ENCODE results near the gene CDH4. TPM values are rescaled to one million over a fixed set of nuclear protein-coding genes. Genes with fewer than 3 reads are reported as not detected.

The CDH4 gene
- total and polyA plus RNA-seq, 9 of the 15 experiments (the other 6 are each of a cell fraction or from before 2014, with no cell fraction given): 0.04 TPM; not detected in 8

DNA sequence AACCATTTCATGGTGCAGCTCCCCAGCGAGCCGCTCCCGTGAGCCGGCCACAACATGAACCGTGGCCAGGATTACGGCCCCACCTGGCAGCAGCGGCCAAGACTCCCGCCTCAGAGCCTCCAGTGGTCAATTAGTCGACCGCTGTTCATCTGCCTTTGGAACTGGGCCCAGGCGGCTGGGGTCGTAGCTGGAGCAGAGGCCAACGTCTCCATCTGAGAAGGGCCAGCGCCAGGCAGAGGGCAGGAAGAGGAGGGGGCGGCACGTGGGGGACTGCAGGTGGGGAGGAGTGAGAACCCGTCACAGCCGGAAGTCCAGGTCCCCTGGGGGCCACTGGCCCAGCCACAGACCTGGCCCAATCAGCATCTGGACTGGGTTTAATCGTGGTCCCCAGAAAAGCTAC lies 629.4 kb downstream of the CDH4 start:
- no peaks in the 10 kb centered on the region for H3K36me3 ChIP-seq (ENCODE audit: control insufficient read depth, insufficient read depth, low read length)
- POLR2A ChIA-PET: interaction anchor here (0.7 kb wide), 1 partner anchor 394 kb away, joined by 3 read pairs; no protein-coding TSS in a partner anchor
- no peaks in the 10 kb centered on the region for H3K79me2 ChIP-seq (ENCODE audit: control insufficient read depth, insufficient read depth, low read length)
- no peak overlapping the region for H2AFZ ChIP-seq (ENCODE audit: low read depth, low read length)
- in situ Hi-C loops (cut with MboI) (loop anchor here (25.0 kb wide), 1 partner anchor 1669 kb away; no protein-coding TSS in a partner anchor), intact Hi-C loops (cut with micrococcal nuclease) (no loop called here)
- ATAC-seq (no peak), DNase-seq (ENCODE audit: extremely low read depth in 1 of 4, low spot score in 3 of 4) (no peak), FAIRE-seq (no peak)
- H3K9ac ChIP-seq (ENCODE audit: insufficient read depth in 1 of 2, low read depth in 2 of 2, low read length in 2 of 2): no peak overlapping the region
- H3K4me3 ChIP-seq: no peak overlapping the region
- no peaks in the 10 kb centered on the region for H3K9me3 ChIP-seq (replicated peaks; ENCODE audit: control insufficient read depth, insufficient read depth, low read depth, low read length)
- no TSS peak for BruUV-seq (replicated peaks)
- TF ChIP-seq ZBTB12 (CRISPR knock-in tag; IDR thresholded peaks at IDR 0.05) (no peak), E2F3 (CRISPR knock-in tag; IDR thresholded peaks at IDR 0.05) (no peak), ZNF584 (CRISPR knock-in tag; IDR thresholded peaks at IDR 0.05; ENCODE audit: low read depth) (no peak), SNRNP70 (optimal IDR thresholded peaks at IDR 0.05; ENCODE audit: low read depth, low read length) (no peak), ZNF354B (CRISPR knock-in tag; IDR thresholded peaks at IDR 0.05) (no peak), ZNF146 (CRISPR knock-in tag; IDR thresholded peaks at IDR 0.05; ENCODE audit: unreplicated experiment) (no peak), ELF4 (CRISPR knock-in tag; IDR thresholded peaks at IDR 0.05) (no peak), SMARCB1 (IDR thresholded peaks at IDR 0.05; ENCODE audit: insufficient read length, low read depth) (no peak), FOSL1 (tag; conservative IDR thresholded peaks at IDR 0.05) (no peak), ZKSCAN1 (IDR thresholded peaks at IDR 0.05; ENCODE audit: low read depth, low read length) (no peak), ZNF165 (CRISPR knock-in tag; IDR thresholded peaks at IDR 0.05; ENCODE audit: borderline replicate concordance) (no peak), ZNF23 (CRISPR knock-in tag; IDR thresholded peaks at IDR 0.05) (no peak), ZNF655 (CRISPR knock-in tag; IDR thresholded peaks at IDR 0.05) (no peak), MEF2D (tag; conservative IDR thresholded peaks at IDR 0.05; ENCODE audit: low read depth) (no peak), ZNF3 (CRISPR knock-in tag; IDR thresholded peaks at IDR 0.05) (no peak), SUPT5H (IDR thresholded peaks at IDR 0.05) (no peak), ELK3 (CRISPR knock-in tag; IDR thresholded peaks at IDR 0.05) (no peak)
- TF ChIP-seq, protein P1, sequence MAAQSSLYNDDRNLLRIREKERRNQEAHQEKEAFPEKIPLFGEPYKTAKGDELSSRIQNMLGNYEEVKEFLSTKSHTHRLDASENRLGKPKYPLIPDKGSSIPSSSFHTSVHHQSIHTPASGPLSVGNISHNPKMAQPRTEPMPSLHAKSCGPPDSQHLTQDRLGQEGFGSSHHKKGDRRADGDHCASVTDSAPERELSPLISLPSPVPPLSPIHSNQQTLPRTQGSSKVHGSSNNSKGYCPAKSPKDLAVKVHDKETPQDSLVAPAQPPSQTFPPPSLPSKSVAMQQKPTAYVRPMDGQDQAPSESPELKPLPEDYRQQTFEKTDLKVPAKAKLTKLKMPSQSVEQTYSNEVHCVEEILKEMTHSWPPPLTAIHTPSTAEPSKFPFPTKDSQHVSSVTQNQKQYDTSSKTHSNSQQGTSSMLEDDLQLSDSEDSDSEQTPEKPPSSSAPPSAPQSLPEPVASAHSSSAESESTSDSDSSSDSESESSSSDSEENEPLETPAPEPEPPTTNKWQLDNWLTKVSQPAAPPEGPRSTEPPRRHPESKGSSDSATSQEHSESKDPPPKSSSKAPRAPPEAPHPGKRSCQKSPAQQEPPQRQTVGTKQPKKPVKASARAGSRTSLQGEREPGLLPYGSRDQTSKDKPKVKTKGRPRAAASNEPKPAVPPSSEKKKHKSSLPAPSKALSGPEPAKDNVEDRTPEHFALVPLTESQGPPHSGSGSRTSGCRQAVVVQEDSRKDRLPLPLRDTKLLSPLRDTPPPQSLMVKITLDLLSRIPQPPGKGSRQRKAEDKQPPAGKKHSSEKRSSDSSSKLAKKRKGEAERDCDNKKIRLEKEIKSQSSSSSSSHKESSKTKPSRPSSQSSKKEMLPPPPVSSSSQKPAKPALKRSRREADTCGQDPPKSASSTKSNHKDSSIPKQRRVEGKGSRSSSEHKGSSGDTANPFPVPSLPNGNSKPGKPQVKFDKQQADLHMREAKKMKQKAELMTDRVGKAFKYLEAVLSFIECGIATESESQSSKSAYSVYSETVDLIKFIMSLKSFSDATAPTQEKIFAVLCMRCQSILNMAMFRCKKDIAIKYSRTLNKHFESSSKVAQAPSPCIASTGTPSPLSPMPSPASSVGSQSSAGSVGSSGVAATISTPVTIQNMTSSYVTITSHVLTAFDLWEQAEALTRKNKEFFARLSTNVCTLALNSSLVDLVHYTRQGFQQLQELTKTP (IDR thresholded peaks at IDR 0.05; ENCODE audit: low read depth in 1 of 2, partially characterized antibody in 2 of 2): no peak
- no peak overlapping the region for H3K27ac ChIP-seq (ENCODE audit: extremely low read depth, low read depth, low read length)
- WGBS (ENCODE audit: insufficient coverage, low coverage, missing lambda C conversion rate): 3% methylated on average over 17 of the region's 19 CpGs
- peaks cover 14% of the 10 kb centered on the region for H4K20me1 ChIP-seq (replicated peaks; ENCODE audit: control insufficient read depth, insufficient read depth, low read length)
- CTCF ChIA-PET (ENCODE audit: low intra/inter-chr PET ratio): no interaction called here
- peaks cover 0 to 12% of the 10 kb centered on the region in 2 experiments; a peak in 2 of 5 replicates for H3K4me1 ChIP-seq (replicated peaks in 1 of 2; ENCODE audit: control insufficient read depth in 2 of 2, insufficient read depth in 2 of 2, low read length in 2 of 2)
- H3K4me2 ChIP-seq (ENCODE audit: insufficient read depth, low read length): no peak overlapping the region
- H3K27me3 ChIP-seq (ENCODE audit: control insufficient read depth in 2 of 2, insufficient read depth in 2 of 2, low read length in 2 of 2): peaks cover 60 to 94% of the 10 kb centered on the region in 2 experiments
- no peaks in the 10 kb centered on the region for H3K9me1 ChIP-seq (ENCODE audit: control insufficient read depth, insufficient read depth, low read length)
